Erythroblast (primary cell): ENCODE measurements around the gene MIS12.

Experiments used
- GATA1 ChIP-seq: IDR thresholded peaks from 2 replicates; pipeline ENCODE4 v1.6.1; 2011; ENCODE audit warnings: low read depth, mild to moderate bottlenecking, control low read depth, low read length, moderate library complexity
- POLR2A ChIP-seq: IDR thresholded peaks from 2 replicates; pipeline ENCODE4 v1.6.1; 2011; ENCODE audit warnings: mild to moderate bottlenecking, low read length

GRCh38 chr17:5509482-5509881 is 23.1 kb downstream of the MIS12 start:
- no peak for TF ChIP-seq POLR2A
- TF ChIP-seq GATA1, result no peak
